NCI-H187 (cell line): ENCODE results near the gene CD99L2.

Source experiments
- DNase-seq, 2 experiments: peaks; one replicate each; lab custom pipeline; 2025; lab: John Stamatoyannopoulos, UW

The CD99L2 gene

GRCh38 chrX:150762258-150763165, 136.0 kb downstream of the CD99L2 start:
- no peak for DNase-seq

GRCh38 chrX:150761819-150762216, 136.7 kb downstream of the CD99L2 start:
- no peak for DNase-seq

GRCh38 chrX:150761176-150761818, 137.2 kb downstream of the CD99L2 start:
- no peak for DNase-seq

GRCh38 chrX:150759568-150760416, 138.7 kb downstream of the CD99L2 start:
- DNase-seq, result no peak

- no peak for DNase-seq
Observed at GRCh38 chrX:150757371-150757770, 141.1 kb downstream of the CD99L2 start.

GRCh38 chrX:150753968-150754367, 144.5 kb downstream of the CD99L2 start:
- DNase-seq, result no peak

GRCh38 chrX:150753357-150753756, 145.1 kb downstream of the CD99L2 start:
- DNase-seq, result no peak

- DNase-seq, result no peak
Observed at GRCh38 chrX:150752124-150752523, 146.3 kb downstream of the CD99L2 start.

- DNase-seq, result no peak
Observed at GRCh38 chrX:150736475-150736874, 162.0 kb downstream of the CD99L2 start.

GRCh38 chrX:150731795-150732194, 166.7 kb downstream of the CD99L2 start:
- no peak for DNase-seq

- no peak for DNase-seq
Observed at GRCh38 chrX:150730719-150731118, 167.7 kb downstream of the CD99L2 start.

GRCh38 chrX:150729956-150730355, 168.5 kb downstream of the CD99L2 start:
- no peak for DNase-seq

- DNase-seq, result no peak
Observed at GRCh38 chrX:150719621-150720020, 178.8 kb downstream of the CD99L2 start.
